ENCODE measurements around the gene NAA10. TPM values are rescaled to one million over a fixed set of nuclear protein-coding genes. Genes with fewer than 3 reads are reported as not detected.
A peak's percentile ranks its signal among the peaks of the same experiment; 100 is the strongest.
"Not testable (repeated sequence)": the region's sequence is repeated elsewhere in the genome, so short reads cannot be mapped to it uniquely, and the experiment has no call there.

Gene NAA10
- total and polyA plus RNA-seq, 11 donors = 52.5 to 221 (median 91.5) TPM

DNA sequence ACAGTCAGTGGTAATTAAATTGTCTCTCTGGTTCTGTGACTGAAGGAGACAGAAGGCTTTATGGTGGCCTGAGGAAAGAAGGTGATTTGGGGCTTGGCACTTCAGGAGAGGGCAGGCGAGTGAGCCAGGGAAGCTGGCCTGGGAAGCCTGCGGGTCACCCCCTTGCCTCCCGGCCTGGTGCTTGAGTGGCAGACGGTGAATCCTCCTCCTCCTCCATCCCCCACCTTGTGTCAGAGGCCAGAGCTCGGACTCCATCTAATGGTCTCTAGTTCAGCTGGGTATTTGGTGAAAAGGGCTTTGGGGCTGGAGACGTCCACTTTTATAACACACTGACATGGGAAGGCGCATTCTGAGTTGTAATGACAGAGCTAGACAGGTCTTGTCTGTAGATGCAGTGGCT, 46.4 kb upstream of the NAA10 start:
- no peak for TF ChIP-seq POLR2A (IDR thresholded peaks at IDR 0.05)
- TF ChIP-seq, protein P1, sequence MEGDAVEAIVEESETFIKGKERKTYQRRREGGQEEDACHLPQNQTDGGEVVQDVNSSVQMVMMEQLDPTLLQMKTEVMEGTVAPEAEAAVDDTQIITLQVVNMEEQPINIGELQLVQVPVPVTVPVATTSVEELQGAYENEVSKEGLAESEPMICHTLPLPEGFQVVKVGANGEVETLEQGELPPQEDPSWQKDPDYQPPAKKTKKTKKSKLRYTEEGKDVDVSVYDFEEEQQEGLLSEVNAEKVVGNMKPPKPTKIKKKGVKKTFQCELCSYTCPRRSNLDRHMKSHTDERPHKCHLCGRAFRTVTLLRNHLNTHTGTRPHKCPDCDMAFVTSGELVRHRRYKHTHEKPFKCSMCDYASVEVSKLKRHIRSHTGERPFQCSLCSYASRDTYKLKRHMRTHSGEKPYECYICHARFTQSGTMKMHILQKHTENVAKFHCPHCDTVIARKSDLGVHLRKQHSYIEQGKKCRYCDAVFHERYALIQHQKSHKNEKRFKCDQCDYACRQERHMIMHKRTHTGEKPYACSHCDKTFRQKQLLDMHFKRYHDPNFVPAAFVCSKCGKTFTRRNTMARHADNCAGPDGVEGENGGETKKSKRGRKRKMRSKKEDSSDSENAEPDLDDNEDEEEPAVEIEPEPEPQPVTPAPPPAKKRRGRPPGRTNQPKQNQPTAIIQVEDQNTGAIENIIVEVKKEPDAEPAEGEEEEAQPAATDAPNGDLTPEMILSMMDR (IDR thresholded peaks at IDR 0.05) = no peak
- no peak overlapping the region for H3K4me3 ChIP-seq
- H3K36me3 ChIP-seq = peaks cover 0 to 5% (median 0%) of the 10 kb centered on the region in 9 donors
- peaks cover 0 to 45% (median 0%) of the 10 kb centered on the region in 9 donors for H3K27me3 ChIP-seq
- ATAC-seq (no peak), DNase-seq (no peak)
- peaks cover 0 to 48% (median 0%) of the 10 kb centered on the region in 12 donors for H3K4me1 ChIP-seq
- H3K9me3 ChIP-seq = no peaks in the 10 kb centered on the region
- intact Hi-C loops (cut with DNase I) = no loop called here
- H3K27ac ChIP-seq = peak overlapping the region in 2 of 12 donors; percentile 26 to 87
- WGBS, 4 donors = 81 to 91% (median 86%) methylated on average over 7 of the region's 7 CpGs

DNA sequence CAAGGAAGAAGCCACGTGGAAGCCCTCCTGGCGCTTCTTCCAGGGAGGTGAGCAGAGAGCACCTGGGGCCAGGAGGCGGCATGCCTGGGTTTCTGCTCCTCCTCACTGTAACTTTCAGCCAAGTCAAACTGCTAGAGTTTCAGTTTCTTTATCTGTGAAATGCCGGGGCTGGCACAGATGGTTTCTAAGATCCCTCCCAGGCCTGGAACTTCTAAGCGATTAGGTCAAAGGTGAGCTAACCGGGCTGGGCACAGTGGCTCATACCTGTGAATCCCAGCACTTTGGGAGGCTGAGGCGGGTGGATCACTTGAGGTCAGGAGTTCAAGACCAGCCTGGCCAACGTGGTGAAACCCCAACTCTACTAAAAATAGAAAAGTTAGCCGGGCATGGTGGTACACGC, 45.6 kb upstream of the NAA10 start:
- ATAC-seq; H3K9me3 ChIP-seq; DNase-seq; H3K36me3 ChIP-seq; intact Hi-C loops (cut with DNase I); H3K4me3 ChIP-seq: not testable (repeated sequence)
- Histone ChIP-seq H3K4me1 (peaks cover 0 to 42% (median 0%) of the 10 kb centered on the region in 12 donors), H3K27ac (peak overlapping the region in 1 of 12 donors; percentile 87), H3K27me3 (peaks cover 0 to 43% (median 0%) of the 10 kb centered on the region in 9 donors)
- 66 to 81% (median 79%) methylated on average over 8 to 10 of the region's 10 CpGs for WGBS, 4 donors

DNA sequence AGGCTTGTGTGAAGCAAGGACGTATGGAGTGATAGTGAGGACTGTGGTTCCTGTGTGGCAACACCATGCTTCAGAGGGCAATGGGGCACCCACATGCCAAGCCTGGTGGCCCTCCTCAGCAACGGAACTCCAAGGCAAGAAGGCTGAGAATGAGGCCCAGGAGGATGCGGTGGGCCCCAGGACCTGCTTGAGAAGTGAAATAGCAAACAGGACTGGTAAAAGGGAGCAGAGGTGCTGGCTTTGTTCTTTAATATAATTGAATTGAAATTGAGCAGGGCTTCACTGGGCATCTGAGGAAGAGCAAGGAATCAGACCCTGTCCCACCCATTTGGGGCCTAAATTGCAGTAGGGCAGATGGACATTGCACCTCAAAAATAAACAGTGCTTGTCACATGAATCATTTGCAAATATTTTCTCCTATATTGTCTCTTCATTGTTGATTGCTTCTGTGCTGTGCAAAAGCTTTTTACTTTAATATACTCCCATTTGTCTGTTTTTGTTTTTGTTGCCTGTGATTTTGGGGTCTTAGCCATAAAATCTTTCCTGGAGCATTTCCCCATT, 40.0 kb upstream of the NAA10 start:
- no peak for DNase-seq
- H3K36me3 ChIP-seq = no peaks in the 10 kb centered on the region
- no peak overlapping the region for H3K4me3 ChIP-seq
- peak overlapping the region in 7 of 12 donors; percentile 94 to 100 (median 100) for H3K27ac ChIP-seq
- ATAC-seq = no peak
- H3K4me1 ChIP-seq = peaks cover 0 to 26% (median 12%) of the 10 kb centered on the region in 12 donors
- TF ChIP-seq, protein P1 (IDR thresholded peaks at IDR 0.05) = no peak
- TF ChIP-seq POLR2A (IDR thresholded peaks at IDR 0.05) = no peak
- WGBS, 4 donors = 78 to 92% (median 82%) methylated on average over 3 of the region's 3 CpGs
- intact Hi-C loops (cut with DNase I) = loop anchor here in 2 of 10 donors (5.0 kb wide), 2 partner anchors 47 to 122 kb away; partner anchors contain the start of gene MECP2 (in 1 of the 2)
- H3K9me3 ChIP-seq = no peaks in the 10 kb centered on the region
- H3K27me3 ChIP-seq = peaks cover 0 to 13% (median 0%) of the 10 kb centered on the region in 9 donors

DNA sequence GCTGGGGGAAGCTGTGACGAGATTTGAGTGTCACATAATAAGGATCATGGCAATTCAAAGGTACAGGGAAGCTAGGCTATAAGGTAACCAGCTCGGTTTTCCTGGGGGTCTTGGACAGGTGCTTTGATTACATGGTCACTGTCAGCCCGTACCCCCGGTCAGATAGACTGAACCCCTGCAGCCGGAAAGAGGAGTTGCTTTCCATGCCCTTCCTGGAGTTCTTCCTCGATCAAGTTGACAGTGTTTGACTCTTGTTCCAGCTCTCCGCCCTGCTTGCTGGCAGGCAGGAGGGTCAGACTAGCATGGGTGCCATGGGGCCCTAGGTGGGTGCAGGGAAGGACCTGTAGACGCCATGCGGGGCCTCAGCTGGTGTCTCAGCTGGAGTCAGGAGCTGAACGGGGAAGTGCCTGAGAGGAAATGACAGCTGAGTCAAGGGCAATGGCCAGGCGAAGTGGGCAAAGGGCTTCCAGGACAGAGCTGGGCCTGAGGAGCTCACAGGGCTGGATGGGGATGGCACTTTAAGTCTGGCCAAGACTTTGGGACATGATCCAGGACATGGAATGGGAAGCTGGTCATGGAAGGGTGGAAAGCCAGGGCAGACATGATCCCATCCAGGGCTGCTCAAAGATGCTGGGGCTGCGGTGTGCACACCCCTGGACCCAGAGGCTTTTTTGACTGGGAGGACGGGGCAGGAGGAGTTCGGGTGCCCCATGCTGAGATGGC, 39.3 kb upstream of the NAA10 start:
- H3K4me3 ChIP-seq = peak overlapping the region in 4 of 12 donors; percentile 55 to 94 (median 91)
- H3K27me3 ChIP-seq = peaks cover 0 to 13% (median 0%) of the 10 kb centered on the region in 9 donors
- H3K9me3 ChIP-seq = no peaks in the 10 kb centered on the region
- intact Hi-C loops (cut with DNase I) = loop anchor here in 2 of 10 donors (5.0 kb wide), 2 partner anchors 48 to 123 kb away; partner anchors contain the start of gene MECP2 (in 1 of the 2)
- ATAC-seq (no peak), DNase-seq (peak in 1 of 5 donors; percentile 41)
- 65 to 72% (median 69%) methylated on average over 13 to 14 of the region's 14 CpGs for WGBS, 4 donors
- TF ChIP-seq, protein P1 (IDR thresholded peaks at IDR 0.05) = no peak
- TF ChIP-seq POLR2A (IDR thresholded peaks at IDR 0.05) = no peak
- no peaks in the 10 kb centered on the region for H3K36me3 ChIP-seq
- H3K27ac ChIP-seq = peak overlapping the region; percentile 34 to 100 (median 100)
- H3K4me1 ChIP-seq = peaks cover 0 to 33% (median 16%) of the 10 kb centered on the region in 12 donors

All from heart left ventricle (tissue), 16 donors.